ENCODE data around the gene EVA1B. TPM values are rescaled to one million over a fixed set of nuclear protein-coding genes. Genes with fewer than 3 reads are reported as not detected.

EVA1B gene
- total and polyA plus RNA-seq, 10 of the 15 experiments (the other 5 are each of a cell fraction or from before 2014, with no cell fraction given): 0.15 to 6.4 (median 3.0) TPM; not detected in 2

DNA sequence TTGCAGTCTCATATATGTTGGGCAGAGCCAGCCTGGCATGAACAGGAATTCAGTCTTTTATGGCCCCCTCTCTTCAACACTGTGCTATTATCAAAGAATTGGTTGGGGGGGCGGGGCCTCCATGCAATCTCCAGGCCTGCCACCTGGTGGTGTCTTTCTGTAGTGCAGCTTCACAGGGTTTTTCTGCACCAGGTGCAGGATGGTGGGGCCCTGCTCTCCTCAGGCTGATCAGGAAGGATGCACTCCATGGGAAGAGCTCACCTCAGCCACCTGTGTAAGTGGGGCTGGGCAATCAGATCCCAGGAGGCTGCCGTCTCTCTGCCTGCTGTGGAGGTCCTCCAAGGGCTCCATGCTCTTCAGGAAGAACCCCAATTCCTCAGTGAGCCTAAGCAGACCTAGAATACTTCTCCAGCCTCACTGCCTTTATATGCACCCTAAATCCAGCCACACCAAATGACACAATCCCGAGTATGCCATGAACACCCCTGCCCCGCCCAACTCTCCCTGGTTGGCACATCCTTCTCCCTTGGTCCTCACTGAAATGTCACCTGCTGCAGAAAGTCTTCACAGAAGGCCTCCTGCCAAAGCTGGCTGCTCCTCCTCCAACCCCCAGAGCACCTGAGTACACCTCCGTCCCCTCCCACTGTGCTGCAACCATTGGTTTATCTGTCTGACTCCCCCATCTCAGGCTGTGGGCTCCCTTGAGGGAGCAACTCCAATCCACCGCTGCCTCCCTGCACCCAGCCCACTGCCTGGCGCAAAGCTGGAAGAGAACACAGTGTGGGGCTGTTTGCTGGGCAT lies 45.8 kb upstream of the EVA1B start (continued):
- TF ChIP-seq YY1 (IDR thresholded peaks at IDR 0.05; ENCODE audit: low read depth, low read length): peak; percentile 54; the same call in 1 of the 2 replicates
- TF ChIP-seq EZH2 (IDR thresholded peaks at IDR 0.05; ENCODE audit: borderline replicate concordance, control insufficient read depth, low read depth, low read length): no peak
- TF ChIP-seq KAT2A (conservative IDR thresholded peaks at IDR 0.05; ENCODE audit: control insufficient read depth, low read depth, low read length): no peak
- peak; percentile 73 for TF ChIP-seq RAD21 (IDR thresholded peaks at IDR 0.05; ENCODE audit: insufficient read depth, low read depth, low read length)
- TF ChIP-seq SMAD1 (IDR thresholded peaks at IDR 0.05; ENCODE audit: low read depth, partially characterized antibody): no peak
- TF ChIP-seq CHD4 (IDR thresholded peaks at IDR 0.05): no peak
- peak; percentile 60; the same call in 1 of the 2 replicates for TF ChIP-seq TCF12 (IDR thresholded peaks at IDR 0.05; ENCODE audit: low read depth, low read length)
- no peak for TF ChIP-seq JUND (IDR thresholded peaks at IDR 0.05; ENCODE audit: low read depth, low read length)
- no peak for TF ChIP-seq NFYA (IDR thresholded peaks at IDR 0.05; ENCODE audit: borderline replicate concordance, low read depth, low read length)
- peak; percentile 15; the same call in 1 of the 2 replicates for TF ChIP-seq HDGF (IDR thresholded peaks at IDR 0.05)
- TF ChIP-seq SMC3 (IDR thresholded peaks at IDR 0.05; ENCODE audit: borderline replicate concordance, low read length): peak; percentile 92
- TF ChIP-seq, protein P1, sequence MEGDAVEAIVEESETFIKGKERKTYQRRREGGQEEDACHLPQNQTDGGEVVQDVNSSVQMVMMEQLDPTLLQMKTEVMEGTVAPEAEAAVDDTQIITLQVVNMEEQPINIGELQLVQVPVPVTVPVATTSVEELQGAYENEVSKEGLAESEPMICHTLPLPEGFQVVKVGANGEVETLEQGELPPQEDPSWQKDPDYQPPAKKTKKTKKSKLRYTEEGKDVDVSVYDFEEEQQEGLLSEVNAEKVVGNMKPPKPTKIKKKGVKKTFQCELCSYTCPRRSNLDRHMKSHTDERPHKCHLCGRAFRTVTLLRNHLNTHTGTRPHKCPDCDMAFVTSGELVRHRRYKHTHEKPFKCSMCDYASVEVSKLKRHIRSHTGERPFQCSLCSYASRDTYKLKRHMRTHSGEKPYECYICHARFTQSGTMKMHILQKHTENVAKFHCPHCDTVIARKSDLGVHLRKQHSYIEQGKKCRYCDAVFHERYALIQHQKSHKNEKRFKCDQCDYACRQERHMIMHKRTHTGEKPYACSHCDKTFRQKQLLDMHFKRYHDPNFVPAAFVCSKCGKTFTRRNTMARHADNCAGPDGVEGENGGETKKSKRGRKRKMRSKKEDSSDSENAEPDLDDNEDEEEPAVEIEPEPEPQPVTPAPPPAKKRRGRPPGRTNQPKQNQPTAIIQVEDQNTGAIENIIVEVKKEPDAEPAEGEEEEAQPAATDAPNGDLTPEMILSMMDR (IDR thresholded peaks at IDR 0.05 in 2 of 3, conservative IDR thresholded peaks at IDR 0.05 in 1 of 3; ENCODE audit: control insufficient read depth in 2 of 3, extremely low read depth in 1 of 3, insufficient read depth in 1 of 3, low read depth in 3 of 3, low read length in 3 of 3): peak; percentile 86 to 92 (median 90)
- no peak for TF ChIP-seq MTA3 (IDR thresholded peaks at IDR 0.05; ENCODE audit: borderline replicate concordance, low read length)
- no peak for TF ChIP-seq RUNX3 (IDR thresholded peaks at IDR 0.05; ENCODE audit: low read length)
- no peak for TF ChIP-seq NFXL1 (IDR thresholded peaks at IDR 0.05; ENCODE audit: borderline replicate concordance)
- TF ChIP-seq IRF4 (IDR thresholded peaks at IDR 0.05; ENCODE audit: low read depth, low read length): no peak
- no peak for TF ChIP-seq ZZZ3 (IDR thresholded peaks at IDR 0.05; ENCODE audit: control insufficient read depth, insufficient read length, low read depth)
- no peak for TF ChIP-seq KLF5 (IDR thresholded peaks at IDR 0.05; ENCODE audit: partially characterized antibody)
- TF ChIP-seq, protein P2, sequence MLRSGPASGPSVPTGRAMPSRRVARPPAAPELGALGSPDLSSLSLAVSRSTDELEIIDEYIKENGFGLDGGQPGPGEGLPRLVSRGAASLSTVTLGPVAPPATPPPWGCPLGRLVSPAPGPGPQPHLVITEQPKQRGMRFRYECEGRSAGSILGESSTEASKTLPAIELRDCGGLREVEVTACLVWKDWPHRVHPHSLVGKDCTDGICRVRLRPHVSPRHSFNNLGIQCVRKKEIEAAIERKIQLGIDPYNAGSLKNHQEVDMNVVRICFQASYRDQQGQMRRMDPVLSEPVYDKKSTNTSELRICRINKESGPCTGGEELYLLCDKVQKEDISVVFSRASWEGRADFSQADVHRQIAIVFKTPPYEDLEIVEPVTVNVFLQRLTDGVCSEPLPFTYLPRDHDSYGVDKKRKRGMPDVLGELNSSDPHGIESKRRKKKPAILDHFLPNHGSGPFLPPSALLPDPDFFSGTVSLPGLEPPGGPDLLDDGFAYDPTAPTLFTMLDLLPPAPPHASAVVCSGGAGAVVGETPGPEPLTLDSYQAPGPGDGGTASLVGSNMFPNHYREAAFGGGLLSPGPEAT (IDR thresholded peaks at IDR 0.05; ENCODE audit: low read depth): no peak

All from GM12878 (cell line).